Measurements from ENCODE around the gene CARD11. TPM values are rescaled to one million over a fixed set of nuclear protein-coding genes. Genes with fewer than 3 reads are reported as not detected.

Gene CARD11
- total and polyA plus RNA-seq, 2 of the 4 experiments (the other 2 are of a cell fraction): 0.18 to 0.26 TPM

DNA sequence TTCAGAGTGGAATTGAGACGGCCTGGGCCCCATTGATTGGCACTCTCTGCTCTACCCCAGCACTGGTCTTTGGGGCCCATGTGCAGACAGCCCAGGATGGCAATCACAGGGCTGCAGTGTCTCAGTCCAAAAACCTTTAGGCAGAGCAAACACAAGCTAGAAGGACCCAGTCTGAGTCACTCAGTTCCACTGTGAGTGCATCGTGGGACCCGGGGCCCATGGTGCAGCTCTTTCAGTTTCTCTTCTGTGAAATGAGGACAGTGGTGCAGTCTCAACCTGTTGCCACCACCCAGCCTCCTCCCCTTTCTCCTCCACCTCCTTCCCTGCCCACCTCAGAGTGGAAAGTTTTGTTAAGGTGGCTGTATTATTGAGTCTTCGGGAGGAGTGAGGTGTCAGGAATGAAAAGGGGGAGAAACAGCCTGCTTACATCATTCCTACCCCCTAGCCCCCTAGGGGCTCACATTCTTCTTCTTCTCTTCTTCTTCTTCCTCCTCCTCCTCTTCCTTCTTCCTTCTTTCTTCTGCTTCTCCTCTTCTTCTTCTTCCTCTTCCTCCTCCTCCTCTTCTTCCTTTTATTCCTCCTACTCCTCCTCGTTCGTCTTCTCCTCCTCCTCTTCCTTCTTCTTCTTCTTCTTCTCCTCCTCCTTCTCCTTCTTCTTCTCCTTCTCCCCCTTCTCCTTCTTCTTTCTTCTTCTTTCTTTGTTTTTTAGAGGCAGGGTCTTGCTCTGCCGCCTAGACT, 19.5 kb upstream of the CARD11 start:
- Histone ChIP-seq H2AFZ (replicated peaks; ENCODE audit: low read length, poor library complexity) (no peak overlapping the region), H2BK15ac (ENCODE audit: low read depth, low read length) (no peak overlapping the region), H3K14ac (replicated peaks; ENCODE audit: low read depth, low read length) (no peak overlapping the region), H3K36me3 (ENCODE audit: control insufficient read depth, insufficient read depth, low read length) (no peaks in the 10 kb centered on the region), H4K20me1 (ENCODE audit: insufficient read depth, low read length) (no peaks in the 10 kb centered on the region), H3K9me3 (ENCODE audit: control insufficient read depth, insufficient read depth, low read length) (no peaks in the 10 kb centered on the region), H3K4ac (ENCODE audit: low read depth, low read length) (no peak overlapping the region), H3K23ac (ENCODE audit: low read depth, low read length) (no peak overlapping the region), H2AK9ac (replicated peaks; ENCODE audit: low read depth, low read length, poor library complexity) (no peak overlapping the region), H4K91ac (ENCODE audit: insufficient read depth, low read depth, low read length) (no peak overlapping the region), H3K27ac (ENCODE audit: insufficient read depth, low read length) (no peak overlapping the region), H3K9ac (ENCODE audit: low read depth, low read length) (no peak overlapping the region), H2BK120ac (ENCODE audit: low read depth, low read length) (no peak overlapping the region), H3K27me3 (ENCODE audit: control insufficient read depth, insufficient read depth, low read length) (peaks cover 2% of the 10 kb centered on the region; the same call in 1 of the 2 replicates), H2BK5ac (ENCODE audit: low read depth, low read length, poor library complexity, severe bottlenecking) (no peak overlapping the region), H3K79me1 (ENCODE audit: low read depth in 1 of 2, low read length in 2 of 2) (no peaks in the 10 kb centered on the region), H4K8ac (ENCODE audit: low read depth in 2 of 2, low read length in 2 of 2) (no peak overlapping the region), H3K9me1 (ENCODE audit: insufficient read depth, low read length) (no peaks in the 10 kb centered on the region), H3K18ac (ENCODE audit: low read depth, low read length) (no peak overlapping the region), H3K4me2 (ENCODE audit: low read depth, low read length) (no peak overlapping the region), H4K5ac (ENCODE audit: low read depth, low read length) (no peak overlapping the region), H3K56ac (ENCODE audit: extremely low read depth, insufficient read depth, low read length) (no peak overlapping the region), H2AK5ac (ENCODE audit: low read depth, low read length) (no peak overlapping the region), H3K4me3 (ENCODE audit: insufficient read depth, low read depth, low read length) (no peak overlapping the region), H2BK20ac (ENCODE audit: low read depth, low read length) (no peak overlapping the region), H3K4me1 (ENCODE audit: control insufficient read depth, insufficient read depth, low read length) (no peaks in the 10 kb centered on the region)
- TF ChIP-seq NFE2L2 (IDR thresholded peaks at IDR 0.05; ENCODE audit: low read depth, low read length) (no peak), USF2 (IDR thresholded peaks at IDR 0.05; ENCODE audit: low read depth, low read length) (no peak), MAZ (IDR thresholded peaks at IDR 0.05; ENCODE audit: borderline replicate concordance, low read depth, low read length) (no peak), CHD1 (IDR thresholded peaks at IDR 0.05; ENCODE audit: low read depth, low read length) (no peak), RFX5 (IDR thresholded peaks at IDR 0.05; ENCODE audit: low read depth, low read length) (no peak), RCOR1 (IDR thresholded peaks at IDR 0.05; ENCODE audit: insufficient replicate concordance, low read length) (no peak), SMC3 (IDR thresholded peaks at IDR 0.05; ENCODE audit: low read depth, low read length) (no peak), CTCF (conservative IDR thresholded peaks at IDR 0.05; ENCODE audit: low read depth, low read length) (no peak), CEBPB (IDR thresholded peaks at IDR 0.05; ENCODE audit: low read depth, low read length) (no peak), POLR2A (IDR thresholded peaks at IDR 0.05; ENCODE audit: low read depth, low read length) (no peak), MAFK (IDR thresholded peaks at IDR 0.05; ENCODE audit: low read depth, low read length) (no peak), MXI1 (IDR thresholded peaks at IDR 0.05; ENCODE audit: borderline replicate concordance, low read depth, low read length) (no peak), BHLHE40 (IDR thresholded peaks at IDR 0.05; ENCODE audit: low read depth, low read length) (no peak), FOS (IDR thresholded peaks at IDR 0.05; ENCODE audit: low read depth, low read length) (no peak), RAD21 (IDR thresholded peaks at IDR 0.05; ENCODE audit: low read length) (no peak)
- TF ChIP-seq, protein P1, sequence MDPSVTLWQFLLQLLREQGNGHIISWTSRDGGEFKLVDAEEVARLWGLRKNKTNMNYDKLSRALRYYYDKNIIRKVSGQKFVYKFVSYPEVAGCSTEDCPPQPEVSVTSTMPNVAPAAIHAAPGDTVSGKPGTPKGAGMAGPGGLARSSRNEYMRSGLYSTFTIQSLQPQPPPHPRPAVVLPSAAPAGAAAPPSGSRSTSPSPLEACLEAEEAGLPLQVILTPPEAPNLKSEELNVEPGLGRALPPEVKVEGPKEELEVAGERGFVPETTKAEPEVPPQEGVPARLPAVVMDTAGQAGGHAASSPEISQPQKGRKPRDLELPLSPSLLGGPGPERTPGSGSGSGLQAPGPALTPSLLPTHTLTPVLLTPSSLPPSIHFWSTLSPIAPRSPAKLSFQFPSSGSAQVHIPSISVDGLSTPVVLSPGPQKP (IDR thresholded peaks at IDR 0.05; ENCODE audit: borderline replicate concordance, low read depth, low read length): no peak
- 67 to 100% methylated on average over 1 to 5 of the region's 7 CpGs for whole genome bisulfite sequencing, 2 experiments (ENCODE audit: extremely low coverage in 2 of 2, insufficient read length in 1 of 2)
- ATAC-seq (ENCODE audit: low read depth) (no peak), DNase-seq (no peak)
- no TSS peak for BruUV-seq (replicated peaks)
- in situ Hi-C loops (cut with MboI; ENCODE audit: low sequenced_read_pairs) (no loop called here), intact Hi-C loops (cut with micrococcal nuclease) (no loop called here), dilution Hi-C loops (cut with HindIII; ENCODE audit: low sequenced_read_pairs, unreplicated experiment) (no loop called here)
- CTCF ChIA-PET: no interaction called here
- POLR2A ChIA-PET (ENCODE audit: unreplicated experiment): no interaction called here

Measured in IMR-90 (cell line).